Non-pigmented ciliary epithelial cell (primary cell): ENCODE measurements around the gene PLA2G4B.

Experiments
- DNase-seq: peaks from one replicate; pipeline ENCODE4 v3.0.0-alpha.2; 2010; ENCODE audit warnings: low read depth

PLA2G4B gene

GRCh38 chr15:41888662-41889253 is 50.1 kb downstream of the PLA2G4B start:
- DNase-seq: no peak

- no peak for DNase-seq
These were observed 51.5 kb downstream of the PLA2G4B start for GRCh38 chr15:41890050-41890690.

- DNase-seq: no peak
These were observed 52.6 kb downstream of the PLA2G4B start for GRCh38 chr15:41891226-41891625.

- no peak for DNase-seq
These were observed 53.3 kb downstream of the PLA2G4B start for GRCh38 chr15:41891946-41892345.

- no peak for DNase-seq
These were observed 54.2 kb downstream of the PLA2G4B start for GRCh38 chr15:41892621-41893421.

GRCh38 chr15:41893422-41894250 is 55.0 kb downstream of the PLA2G4B start, which contains the start of gene SPTBN5:
Gene SPTBN5 (minus strand): TSS chr15:41894053. CDS start chr15:41893497, 556 bp downstream.
- DNase-seq: no peak

- DNase-seq: no peak
These were observed 55.7 kb downstream of the PLA2G4B start for GRCh38 chr15:41894251-41894790.

- peak; percentile 44 for DNase-seq
These were observed 56.3 kb downstream of the PLA2G4B start for GRCh38 chr15:41894791-41895463.

- DNase-seq: no peak
These were observed 56.8 kb downstream of the PLA2G4B start for GRCh38 chr15:41895491-41895890.

GRCh38 chr15:41895957-41896356 is 57.3 kb downstream of the PLA2G4B start:
- no peak for DNase-seq

- no peak for DNase-seq
These were observed 57.9 kb downstream of the PLA2G4B start for GRCh38 chr15:41896566-41896965.

- DNase-seq: no peak
These were observed 58.7 kb downstream of the PLA2G4B start for GRCh38 chr15:41897363-41897799.
